GM10847 (cell line): Measurements from ENCODE around the gene OR8D4.

ENCODE experiments used
- POLR2A ChIP-seq: IDR thresholded peaks from 2 replicates; pipeline ENCODE4 v1.6.1; 2011; ENCODE audit not compliant: insufficient read length; ENCODE audit errors: extremely low read depth

OR8D4 gene

DNA sequence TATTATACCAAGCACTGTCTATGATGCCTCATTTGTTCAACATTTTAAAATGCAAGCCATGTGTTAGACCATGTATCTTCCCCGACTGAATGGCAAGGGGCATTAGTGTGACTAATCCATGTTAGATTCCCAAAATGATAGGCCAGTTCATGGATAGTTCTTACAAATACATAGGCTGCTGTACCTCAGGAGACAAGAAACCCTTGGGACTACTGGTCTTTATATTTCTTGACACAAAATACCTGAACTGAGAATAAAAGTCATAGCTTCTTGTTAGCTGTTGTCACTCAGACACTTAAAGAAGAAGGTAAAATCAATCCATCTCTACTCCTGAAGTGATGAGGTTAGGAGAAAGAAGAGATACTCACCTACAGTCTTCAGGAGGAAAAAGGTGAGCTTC is at the start of gene OR8D4:
Gene OR8D4 (plus strand): TSS at position 301 of the 400 bp plus-strand sequence. CDS start 4,265 bp downstream, outside the sequence.
- TF ChIP-seq POLR2A = no peak

DNA sequence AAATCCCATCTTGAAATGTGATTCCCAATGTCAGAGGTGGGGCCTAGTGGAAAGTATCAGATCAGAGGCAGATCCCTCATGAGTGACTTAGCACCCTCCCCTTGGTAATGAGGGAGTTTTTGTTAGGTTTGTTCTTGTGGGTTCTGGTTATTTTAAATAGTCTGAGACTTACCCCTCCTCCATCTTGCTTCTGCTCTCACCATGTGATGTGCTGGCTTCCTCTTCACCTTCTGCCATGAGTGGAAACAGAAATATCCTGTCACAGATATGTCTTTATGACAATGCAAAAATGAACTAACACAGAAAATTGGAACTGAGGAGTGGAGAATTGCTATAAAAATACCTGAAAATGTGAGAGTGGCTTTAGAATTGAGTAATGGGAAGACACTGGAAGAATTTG is 49.6 kb upstream of the OR8D4 start:
- no peak for TF ChIP-seq POLR2A

DNA sequence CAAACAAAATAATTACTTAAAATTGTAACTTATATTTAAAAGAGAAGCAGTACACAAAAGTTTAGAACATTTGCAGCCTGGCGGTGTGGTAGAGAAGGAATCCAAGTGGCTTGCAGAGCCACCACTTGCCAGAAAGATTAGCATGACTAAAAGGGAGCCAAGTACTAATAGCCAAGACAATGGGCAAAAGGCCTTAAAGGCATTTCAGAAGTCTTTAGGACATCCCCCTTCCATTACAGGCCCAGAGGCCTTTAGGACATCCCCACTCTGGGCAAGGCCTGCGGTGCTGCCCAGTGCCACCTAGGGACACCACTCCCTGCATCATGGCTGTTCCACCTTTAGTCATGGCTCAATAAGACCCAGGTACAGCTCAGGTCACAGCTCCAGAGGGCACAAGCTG is 48.9 kb upstream of the OR8D4 start:
- no peak for TF ChIP-seq POLR2A

DNA sequence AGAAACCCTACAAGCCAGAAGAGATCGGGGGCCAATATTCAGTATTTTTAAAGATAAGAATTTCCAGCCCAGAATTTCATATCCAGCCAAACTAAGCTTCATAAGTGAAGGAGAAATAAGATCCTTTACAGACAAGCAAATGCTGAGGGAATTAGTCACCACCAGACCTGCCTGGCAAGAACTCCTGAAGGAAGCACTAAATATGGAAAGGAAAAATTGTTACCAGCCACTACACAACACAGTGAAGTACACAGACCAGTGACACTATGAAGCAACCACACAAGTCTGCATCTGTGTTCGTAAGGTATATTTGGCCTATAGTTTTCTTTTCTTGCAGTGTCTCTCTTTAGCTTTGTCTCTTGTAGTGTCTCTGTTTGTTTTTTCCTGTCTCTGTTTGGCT is 45.5 kb upstream of the OR8D4 start:
- TF ChIP-seq POLR2A = no peak

DNA sequence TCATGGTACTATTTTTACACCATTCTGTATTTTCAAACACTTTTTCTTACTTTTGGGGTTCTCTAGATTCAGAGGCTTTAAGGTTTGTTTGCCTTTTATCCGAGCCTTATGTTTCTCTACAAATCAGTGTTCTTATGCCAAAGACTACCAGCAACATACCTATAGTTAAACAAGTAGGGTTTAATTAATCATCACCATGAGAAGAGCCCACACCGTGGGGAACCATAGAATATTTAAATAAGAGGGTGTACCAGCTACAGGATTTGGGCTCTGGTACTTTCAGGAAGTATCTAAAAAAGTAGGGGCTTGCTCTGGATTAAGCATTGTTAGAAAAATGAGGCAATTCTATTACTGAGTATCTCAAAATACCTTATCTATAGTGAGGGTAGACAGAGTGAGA is 42.2 kb upstream of the OR8D4 start:
- no peak for TF ChIP-seq POLR2A

DNA sequence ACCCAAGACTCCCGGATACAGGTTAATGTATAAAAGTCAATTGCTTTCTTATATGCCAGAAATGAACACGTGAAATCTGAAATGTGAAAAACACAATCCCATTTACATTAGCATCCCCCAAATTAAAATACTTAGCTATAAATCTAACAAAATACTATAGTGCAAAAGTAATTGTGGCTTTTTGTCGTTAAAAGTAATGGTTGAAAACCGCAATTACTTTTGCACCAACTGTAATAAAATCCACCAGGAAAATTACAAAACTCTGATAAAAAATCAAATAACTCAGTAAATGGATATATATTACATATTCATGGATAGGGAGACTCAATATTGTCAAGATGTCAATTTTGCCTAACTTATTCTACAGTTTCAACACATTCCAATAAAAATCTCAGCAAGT is 21.1 kb upstream of the OR8D4 start:
- no peak for TF ChIP-seq POLR2A

DNA sequence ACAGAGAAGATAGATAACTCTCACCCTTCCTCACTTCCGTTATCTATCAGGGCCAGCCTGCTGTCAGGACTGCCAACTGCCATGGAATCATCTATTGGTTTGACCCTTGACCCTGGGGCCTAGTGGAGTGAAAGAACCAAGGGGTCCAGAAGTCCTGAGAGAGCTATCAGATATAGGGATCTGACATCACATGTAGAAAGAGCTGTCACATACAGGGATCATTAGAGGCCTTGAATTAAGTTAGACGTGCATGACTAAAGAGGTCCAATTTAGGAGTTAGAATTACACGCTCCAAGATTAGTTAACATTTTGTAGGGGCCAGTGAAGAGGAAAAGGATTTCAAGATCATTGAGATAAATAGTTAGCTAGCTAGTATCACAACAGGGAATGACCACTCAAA is 16.4 kb upstream of the OR8D4 start, which contains the start of gene TMEM225:
Gene TMEM225 (minus strand): TSS at position 101 of the 400 bp plus-strand sequence. CDS start 245 bp downstream, outside the sequence.
- TF ChIP-seq POLR2A = no peak

DNA sequence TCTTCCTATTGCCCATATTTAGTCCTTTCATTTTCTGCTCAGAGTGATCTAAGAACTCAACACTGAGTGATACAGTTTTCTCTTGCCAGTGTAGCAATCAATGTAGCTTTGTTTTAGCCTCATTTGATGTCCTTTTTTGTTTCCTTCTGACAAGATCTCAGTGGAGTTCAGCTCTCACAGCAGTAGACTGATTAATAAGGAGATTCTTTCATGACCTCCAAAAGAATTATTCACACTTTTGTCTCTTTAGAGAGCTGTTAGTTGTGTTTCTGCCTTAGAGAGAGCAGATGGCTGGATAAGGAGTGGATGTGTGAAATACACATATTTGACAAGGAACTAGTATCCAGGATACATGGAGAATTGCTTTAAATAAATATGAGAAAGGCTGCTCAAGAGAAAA is 9.9 kb upstream of the OR8D4 start:
- no peak for TF ChIP-seq POLR2A

DNA sequence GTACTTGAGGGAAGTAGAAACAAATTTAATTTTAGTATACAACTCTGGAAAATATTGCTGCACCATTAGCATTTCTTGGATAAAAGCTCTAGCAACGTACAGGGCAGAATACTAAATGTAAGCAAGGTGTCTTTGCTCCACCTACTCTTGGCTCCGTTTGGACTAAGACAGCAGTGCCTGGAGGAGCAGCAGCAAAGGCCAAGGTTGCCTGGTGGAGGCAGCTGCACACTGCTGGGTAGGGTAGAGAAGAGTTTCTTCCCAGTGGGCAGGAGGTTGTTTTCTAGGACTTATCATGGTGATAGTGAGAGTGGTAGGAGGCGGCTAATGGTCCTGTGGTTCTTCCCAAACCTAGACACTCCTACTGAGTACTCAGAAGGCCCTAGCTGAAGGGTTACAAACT is 2.2 kb upstream of the OR8D4 start:
- TF ChIP-seq POLR2A = no peak

DNA sequence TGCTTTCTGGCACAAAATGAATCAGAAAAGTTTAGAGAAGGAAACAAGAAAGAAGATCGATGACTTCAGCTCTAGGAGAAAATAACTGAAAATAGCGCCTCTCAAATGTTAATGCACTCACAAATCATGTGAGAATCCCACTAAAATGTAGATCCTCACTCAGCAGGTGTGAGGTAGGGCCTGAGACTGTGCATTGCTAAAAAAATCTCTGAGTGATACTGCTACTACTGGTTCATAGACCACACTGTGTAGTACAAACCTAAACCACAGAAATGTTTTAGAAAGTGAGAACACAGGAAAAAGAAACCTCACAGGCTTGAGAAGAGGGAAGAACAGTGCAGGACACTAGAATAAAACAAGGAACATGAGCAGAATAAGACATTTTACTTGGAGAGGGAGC is 2.0 kb downstream of the OR8D4 start:
- no peak for TF ChIP-seq POLR2A

DNA sequence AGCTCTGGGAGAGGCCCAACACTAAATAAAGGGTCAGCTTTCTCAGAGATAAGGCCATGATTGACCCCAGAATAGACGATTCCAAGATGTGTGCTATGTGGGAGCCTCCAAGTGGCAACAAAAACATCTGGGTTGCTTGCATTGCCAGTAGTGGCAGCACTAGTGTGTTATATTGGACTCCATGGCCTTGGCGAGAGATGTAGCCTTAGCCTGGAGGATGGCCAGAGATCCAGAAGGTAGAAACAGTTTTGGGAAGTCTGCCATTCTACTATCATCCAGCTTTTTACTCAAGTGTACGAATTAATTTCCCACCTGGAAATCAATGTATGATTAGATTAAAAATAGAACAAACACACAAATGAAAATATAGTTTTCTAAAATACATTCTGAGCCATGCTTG is 3.0 kb downstream of the OR8D4 start:
- no peak for TF ChIP-seq POLR2A

DNA sequence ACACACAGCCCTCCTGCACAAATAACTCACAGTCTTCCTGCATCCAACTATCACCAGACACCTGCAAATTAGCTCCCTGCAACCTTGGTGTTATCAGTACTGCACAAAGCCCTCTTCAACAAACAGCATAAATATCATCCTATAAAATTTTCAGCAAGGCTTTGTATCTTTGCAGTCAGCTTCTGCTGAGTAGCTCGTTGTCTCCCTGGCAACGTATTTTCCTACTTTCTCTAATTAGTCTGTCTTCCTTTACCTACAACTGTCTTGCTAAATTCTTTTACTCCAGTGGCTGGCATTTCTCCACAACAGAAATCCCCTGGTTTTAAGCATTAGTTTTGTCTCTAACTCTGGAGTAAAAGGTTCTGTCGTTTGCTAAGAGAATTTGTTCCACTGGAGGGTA is 3.9 kb downstream of the OR8D4 start:
- no peak for TF ChIP-seq POLR2A

DNA sequence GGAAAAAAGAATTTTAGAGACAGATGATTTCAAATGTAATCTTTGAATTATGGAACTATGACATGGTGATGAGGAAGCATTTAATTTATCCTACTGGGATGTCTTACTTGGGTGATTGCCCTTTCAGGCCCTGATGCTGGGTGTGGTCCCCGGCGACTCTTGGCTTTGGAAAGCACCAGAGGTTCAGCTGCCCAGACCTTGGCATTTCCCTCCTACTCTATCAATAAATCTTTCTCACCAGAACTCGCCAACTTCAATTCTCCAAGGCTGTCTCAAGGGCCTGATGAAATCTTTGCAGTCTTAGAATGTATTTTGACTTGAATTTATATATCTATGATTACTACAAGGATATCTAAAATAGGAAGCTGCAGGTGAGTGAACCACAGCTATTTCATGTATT is 19.0 kb downstream of the OR8D4 start:
- no peak for TF ChIP-seq POLR2A

DNA sequence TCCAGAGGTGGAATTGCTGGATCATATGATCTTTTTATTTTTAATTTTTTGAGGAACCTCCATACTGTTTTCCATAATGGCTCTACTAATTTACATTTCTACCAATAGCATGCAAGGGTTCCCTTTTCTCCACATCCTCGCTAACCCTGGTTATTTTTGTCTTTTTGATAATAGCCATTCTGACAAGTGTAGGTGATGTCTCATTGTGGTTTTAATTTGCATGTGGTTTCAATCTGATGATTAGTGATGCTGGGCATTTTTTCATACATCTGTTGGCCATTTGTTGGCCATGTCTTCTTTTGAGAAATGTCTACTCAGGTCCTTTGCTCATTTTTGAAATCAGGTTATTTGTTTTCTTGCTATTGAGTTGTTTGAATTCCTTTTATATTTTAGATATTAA is 22.1 kb downstream of the OR8D4 start:
- no peak for TF ChIP-seq POLR2A

DNA sequence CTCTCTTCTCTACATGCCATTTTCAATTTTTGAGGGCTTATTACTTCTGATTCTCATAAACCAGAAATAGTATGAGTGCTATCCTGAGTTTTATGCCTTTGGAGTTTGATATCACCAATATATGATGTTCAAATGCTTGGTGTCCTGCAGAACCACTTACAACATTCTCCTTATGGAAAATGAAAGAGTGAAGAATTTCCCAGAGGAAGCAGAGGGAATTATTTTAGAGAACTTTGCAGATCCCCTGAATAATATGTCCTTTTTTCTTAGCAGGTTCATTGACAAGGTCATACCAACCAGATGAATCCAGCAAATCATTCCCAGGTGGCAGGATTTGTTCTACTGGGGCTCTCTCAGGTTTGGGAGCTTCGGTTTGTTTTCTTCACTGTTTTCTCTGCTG is 37.4 kb downstream of the OR8D4 start, which contains the start of gene OR4D5:
Gene OR4D5 (plus strand): TSS at position 301 of the 400 bp plus-strand sequence. CDS start 0 bp downstream, at position 301.
- no peak for TF ChIP-seq POLR2A

DNA sequence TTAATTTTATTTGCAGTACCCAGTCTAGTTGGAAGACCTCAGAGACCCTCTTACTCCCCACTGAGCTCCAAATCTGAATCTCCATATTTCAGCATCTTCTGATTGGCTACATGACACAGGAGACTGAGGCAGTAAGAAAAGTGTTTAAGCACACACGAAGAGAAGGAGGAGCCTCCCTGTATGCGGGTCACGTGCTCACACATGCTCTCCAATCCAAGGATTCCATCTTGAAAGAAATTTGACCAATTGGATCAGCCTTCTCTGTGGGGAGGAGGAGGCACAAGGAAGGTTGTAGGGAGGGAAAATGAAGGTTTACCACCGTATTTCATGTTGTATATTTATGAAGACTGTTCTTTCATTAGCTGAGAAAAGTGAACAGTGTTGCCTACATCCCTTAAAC is 40.4 kb downstream of the OR8D4 start:
- TF ChIP-seq POLR2A = no peak

DNA sequence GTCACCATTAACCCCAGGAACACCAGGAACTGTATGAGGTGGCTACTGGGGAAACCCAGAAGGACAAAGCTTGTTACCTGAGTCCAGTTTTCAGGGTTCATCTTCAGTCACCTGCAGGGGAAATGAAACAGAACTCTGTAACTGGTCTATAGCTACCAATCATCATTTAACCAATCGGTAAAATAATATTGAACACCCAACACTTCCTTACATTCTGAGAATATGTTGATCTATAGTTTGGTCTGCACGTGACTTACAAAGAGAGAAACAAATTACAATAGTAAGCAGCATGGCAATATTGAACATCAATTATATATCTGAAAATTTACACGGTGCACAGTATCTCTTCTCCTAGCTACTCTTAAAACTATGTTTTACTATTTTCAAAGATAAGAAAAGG is 41.8 kb downstream of the OR8D4 start, which contains the start of gene OR6T1:
Gene OR6T1 (minus strand): TSS at position 101 of the 400 bp plus-strand sequence. CDS start 0 bp downstream, at position 101.
- no peak for TF ChIP-seq POLR2A
